Smooth muscle cell (in vitro differentiated cells): Measurements from ENCODE around the gene PTPRN2. TPM values are rescaled to one million over a fixed set of nuclear protein-coding genes. Genes with fewer than 3 reads are reported as not detected.

Experiments used
- DNase-seq: peaks from one replicate; lab custom pipeline; 2025; ENCODE audit not compliant: unreplicated experiment; lab: John Stamatoyannopoulos, UW
- H2AFZ ChIP-seq: fragments of 200-600 bp; sonication (generic); 2 replicates; pipeline ENCODE4 v1.6.0; 2016; ENCODE audit warnings: antibody characterized with exemption, low read depth, mild to moderate bottlenecking
- H3F3A ChIP-seq: fragments of 200-600 bp; sonication (generic); 2 replicates; pipeline ENCODE4 v1.6.0; 2017; ENCODE audit warnings: antibody characterized with exemption, low read depth
- H3K27ac ChIP-seq: fragments of 200-600 bp; sonication (generic); 2 replicates; pipeline ENCODE4 v1.5.1; 2016; ENCODE audit warnings: low read depth, mild to moderate bottlenecking
- H3K27me3 ChIP-seq: fragments of 200-600 bp; sonication (generic); 2 replicates; pipeline ENCODE4 v1.6.1; 2016; ENCODE audit warnings: low read depth, mild to moderate bottlenecking
- H3K36me3 ChIP-seq: fragments of 200-600 bp; sonication (generic); 2 replicates; pipeline ENCODE4 v1.5.1; 2016; ENCODE audit warnings: low read depth
- H3K4me1 ChIP-seq: fragments of 200-600 bp; sonication (generic); 2 replicates; pipeline ENCODE4 v1.5.1; 2016; ENCODE audit warnings: low read depth
- H3K4me2 ChIP-seq: fragments of 200-600 bp; sonication (generic); 2 replicates; pipeline ENCODE4 v1.6.0; 2016; ENCODE audit warnings: mild to moderate bottlenecking
- H3K4me3 ChIP-seq: fragments of 200-600 bp; sonication (generic); 2 replicates; pipeline ENCODE4 v1.5.1; 2016; ENCODE audit warnings: mild to moderate bottlenecking
- H3K79me2 ChIP-seq: fragments of 200-600 bp; sonication (generic); 2 replicates; pipeline ENCODE4 v1.6.0; 2016; ENCODE audit warnings: low read depth, mild to moderate bottlenecking
- H3K9ac ChIP-seq: fragments of 200-600 bp; sonication (generic); 2 replicates; pipeline ENCODE4 v1.6.0; 2016; ENCODE audit warnings: low read depth
- H3K9me3 ChIP-seq: fragments of 200-600 bp; sonication (generic); replicated peaks from 2 replicates; pipeline ENCODE4 v1.5.1; 2016; ENCODE audit warnings: low read depth
- H4K20me1 ChIP-seq: fragments of 200-600 bp; sonication (generic); 2 replicates; pipeline ENCODE4 v1.6.0; 2016; ENCODE audit warnings: low read depth
- CTCF ChIP-seq: fragments of 200-600 bp; sonication (generic); IDR thresholded peaks from 2 replicates; pipeline ENCODE4 v1.5.1; 2017; ENCODE audit warnings: borderline replicate concordance, mild to moderate bottlenecking, antibody characterized with exemption; ENCODE audit not compliant: insufficient read depth, poor library complexity, severe bottlenecking
- WGBS: methylation state at CpG from one replicate; pipeline ENCODE4 v1.1.7; 2016; ENCODE audit warnings: low lambda C conversion rate; 5-methylcytosine and 5-hydroxymethylcytosine counted together
- polyA plus RNA-seq: library from polyadenylated mRNA; unstranded; fragments of >200 nt; fragmentation: Nextera tagmentation; extraction: Ambion mirVana; gene quantifications from 2 replicates; pipeline ENCODE4 v1.2.1, GENCODE V29; 2016
- total RNA-seq: library from RNA; depleted of rRNA; stranded (reverse); fragments of >200 nt; gene quantifications from 2 replicates; pipeline ENCODE4 v1.2.3, GENCODE V29; 2014

Gene PTPRN2
- total and polyA plus RNA-seq, 2 experiments from 2014 or later, result 0.09 to 0.87 TPM

GRCh38 chr7:158358926-158359645 lies 228.5 kb downstream of the PTPRN2 start:
- no peak overlapping the region for H3K27ac ChIP-seq
- H3K9me3 ChIP-seq, result no peaks in the 10 kb centered on the region
- no peaks in the 10 kb centered on the region for H3K79me2 ChIP-seq
- peaks cover 13% of the 10 kb centered on the region for H3K27me3 ChIP-seq
- 85% methylated on average over 16 of the region's 16 CpGs for WGBS
- H2AFZ ChIP-seq, result no peak overlapping the region
- H3K4me2 ChIP-seq, result no peak overlapping the region
- no peaks in the 10 kb centered on the region for H3F3A ChIP-seq
- no peaks in the 10 kb centered on the region for H3K4me1 ChIP-seq
- DNase-seq, result no peak
- H3K36me3 ChIP-seq, result no peaks in the 10 kb centered on the region
- H4K20me1 ChIP-seq, result no peaks in the 10 kb centered on the region
- H3K4me3 ChIP-seq, result no peak overlapping the region
- H3K9ac ChIP-seq, result no peak overlapping the region
- TF ChIP-seq CTCF, result no peak

- TF ChIP-seq CTCF, result no peak
- Histone ChIP-seq H3K4me1 (no peaks in the 10 kb centered on the region), H3K9me3 (no peaks in the 10 kb centered on the region), H3K79me2 (no peaks in the 10 kb centered on the region), H3K4me3 (no peak overlapping the region), H3K9ac (no peak overlapping the region), H4K20me1 (no peaks in the 10 kb centered on the region), H3K27ac (no peak overlapping the region), H3K36me3 (no peaks in the 10 kb centered on the region), H3F3A (no peaks in the 10 kb centered on the region), H3K4me2 (no peak overlapping the region), H2AFZ (no peak overlapping the region), H3K27me3 (peaks cover 21% of the 10 kb centered on the region)
- 86% methylated on average over 26 of the region's 26 CpGs for WGBS
- DNase-seq, result no peak
These were observed 229.5 kb downstream of the PTPRN2 start for GRCh38 chr7:158357898-158358821.

- Histone ChIP-seq H2AFZ (no peak overlapping the region), H3K4me3 (no peak overlapping the region), H3K36me3 (no peaks in the 10 kb centered on the region), H3K4me1 (no peaks in the 10 kb centered on the region), H3K9me3 (no peaks in the 10 kb centered on the region), H3K9ac (no peak overlapping the region), H3F3A (no peaks in the 10 kb centered on the region), H3K79me2 (no peaks in the 10 kb centered on the region), H3K27me3 (peaks cover 29% of the 10 kb centered on the region), H3K4me2 (no peak overlapping the region), H3K27ac (no peak overlapping the region), H4K20me1 (no peaks in the 10 kb centered on the region)
- no peak for DNase-seq
- no peak for TF ChIP-seq CTCF
- WGBS, result 91% methylated on average over 30 of the region's 30 CpGs
These were observed 230.3 kb downstream of the PTPRN2 start for GRCh38 chr7:158357106-158357897.
